Stimulated activated CD4-positive, alpha-beta T cell treated with anti-CD3 and anti-CD28 coated beads, Interleukin-15, amount 100 ng/mL, for 24 hours (primary cell): Measurements from ENCODE around the gene CD8A.
"Not testable (repeated sequence)": the region's sequence is repeated elsewhere in the genome, so short reads cannot be mapped to it uniquely, and the experiment has no call there.

Experiments
- DNase-seq: peaks from one replicate; pipeline ENCODE4 v3.0.0-alpha.2; 2020

Gene CD8A

DNA sequence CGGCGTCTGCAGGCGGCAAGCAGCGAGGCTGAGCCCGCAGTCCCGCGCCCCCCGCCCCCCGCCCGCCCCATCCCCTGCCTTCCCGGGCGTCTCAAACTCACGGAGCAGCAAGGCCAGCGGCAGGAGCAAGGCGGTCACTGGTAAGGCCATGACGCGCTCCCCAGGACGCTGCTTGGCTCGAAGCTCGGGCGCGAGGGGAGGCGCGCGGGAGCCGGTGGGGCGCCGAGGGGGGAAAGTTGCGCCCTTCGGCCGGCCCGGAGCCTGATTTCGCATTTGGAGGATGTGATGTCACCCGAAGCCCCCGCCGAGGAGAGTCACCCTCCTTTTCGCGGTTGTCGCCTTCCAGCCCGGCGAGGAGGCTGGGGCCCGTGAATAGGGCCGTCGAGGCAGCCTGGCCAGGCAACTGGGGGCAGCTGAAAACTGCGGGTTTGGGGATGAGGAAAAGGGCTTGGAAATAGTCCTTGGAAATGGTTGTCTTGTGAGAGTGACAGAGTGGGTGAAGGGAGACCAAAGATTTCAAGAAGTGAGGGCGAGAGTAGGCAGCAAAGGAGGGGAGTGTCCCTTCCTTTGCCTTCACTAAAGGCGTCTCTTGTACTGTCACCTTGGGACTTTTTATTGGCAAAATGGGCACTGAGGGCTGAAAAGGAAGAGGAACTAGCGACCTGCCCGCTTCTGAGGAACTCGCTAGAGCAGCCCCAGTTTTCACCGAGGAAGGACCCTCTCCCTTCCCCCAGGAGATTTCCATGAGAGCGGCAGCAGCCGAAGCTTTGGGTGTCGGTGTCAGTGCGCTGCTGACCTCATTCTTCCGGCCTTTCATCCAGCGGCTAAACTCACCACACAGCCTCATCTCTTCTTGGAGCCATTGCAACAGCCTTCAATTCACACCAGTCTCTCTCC, at the start of gene CD8A:
Gene CD8A, minus strand, starts transcription at position 238 of the 897 bp plus-strand sequence. Its CDS starts 88 bp downstream, at position 150.
- peak; percentile 54 for DNase-seq

DNA sequence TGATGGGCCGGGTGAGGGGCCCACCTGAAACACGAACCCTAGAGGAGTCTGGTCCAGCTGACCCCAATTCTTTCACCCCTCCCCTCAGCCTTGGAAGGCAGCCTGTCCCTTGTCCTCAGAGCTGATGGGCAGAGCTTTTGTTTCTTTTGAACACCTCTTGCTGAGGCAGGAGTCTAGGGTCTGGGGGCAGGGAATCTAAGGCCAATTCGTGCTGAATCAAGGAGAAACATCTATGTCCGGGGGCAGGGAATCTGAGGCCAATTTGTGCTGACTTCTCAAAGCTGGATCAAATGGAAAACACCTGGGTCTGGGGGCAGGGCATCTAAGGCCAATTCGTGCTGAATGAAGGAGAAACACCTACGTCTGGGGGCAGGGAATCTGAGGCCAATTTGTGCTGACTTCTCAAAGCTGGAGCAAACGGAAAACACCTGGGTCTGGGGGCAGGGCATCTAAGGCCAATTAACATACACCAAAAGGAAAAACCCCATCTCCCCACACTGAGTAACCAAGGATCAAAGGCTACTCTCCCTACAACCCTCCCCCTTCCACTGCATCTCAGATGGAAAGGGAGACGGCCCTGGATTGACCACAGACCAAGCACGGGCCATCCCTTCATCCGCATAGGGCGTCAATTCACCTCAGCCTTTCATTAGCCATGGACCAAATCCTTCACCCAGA, 49.3 kb upstream of the CD8A start:
- not testable (repeated sequence) for DNase-seq

DNA sequence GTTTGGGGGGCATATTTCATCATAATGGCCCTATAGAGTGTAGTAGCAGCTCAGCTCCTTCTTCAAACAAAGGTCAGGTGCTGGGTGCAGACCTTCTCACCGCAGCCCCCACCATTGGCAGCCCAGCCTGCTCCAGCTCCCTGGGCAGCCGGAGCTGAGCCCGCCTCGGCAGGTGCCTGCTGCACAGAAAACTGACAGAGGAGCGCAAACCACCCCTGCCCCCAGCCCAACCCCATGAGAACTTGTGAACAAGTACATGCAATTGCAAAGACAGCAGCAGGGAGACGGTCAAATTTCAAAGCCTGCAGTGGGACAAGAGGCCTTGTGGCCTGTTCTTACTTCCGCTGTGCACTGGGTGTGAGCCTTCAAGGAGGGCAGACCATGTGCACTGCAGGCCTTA, 48.7 kb upstream of the CD8A start:
- DNase-seq = not testable (repeated sequence)

GRCh38 chr2:86837714-86838113, 47.0 kb upstream of the CD8A start:
- peak; percentile 15 for DNase-seq

DNA sequence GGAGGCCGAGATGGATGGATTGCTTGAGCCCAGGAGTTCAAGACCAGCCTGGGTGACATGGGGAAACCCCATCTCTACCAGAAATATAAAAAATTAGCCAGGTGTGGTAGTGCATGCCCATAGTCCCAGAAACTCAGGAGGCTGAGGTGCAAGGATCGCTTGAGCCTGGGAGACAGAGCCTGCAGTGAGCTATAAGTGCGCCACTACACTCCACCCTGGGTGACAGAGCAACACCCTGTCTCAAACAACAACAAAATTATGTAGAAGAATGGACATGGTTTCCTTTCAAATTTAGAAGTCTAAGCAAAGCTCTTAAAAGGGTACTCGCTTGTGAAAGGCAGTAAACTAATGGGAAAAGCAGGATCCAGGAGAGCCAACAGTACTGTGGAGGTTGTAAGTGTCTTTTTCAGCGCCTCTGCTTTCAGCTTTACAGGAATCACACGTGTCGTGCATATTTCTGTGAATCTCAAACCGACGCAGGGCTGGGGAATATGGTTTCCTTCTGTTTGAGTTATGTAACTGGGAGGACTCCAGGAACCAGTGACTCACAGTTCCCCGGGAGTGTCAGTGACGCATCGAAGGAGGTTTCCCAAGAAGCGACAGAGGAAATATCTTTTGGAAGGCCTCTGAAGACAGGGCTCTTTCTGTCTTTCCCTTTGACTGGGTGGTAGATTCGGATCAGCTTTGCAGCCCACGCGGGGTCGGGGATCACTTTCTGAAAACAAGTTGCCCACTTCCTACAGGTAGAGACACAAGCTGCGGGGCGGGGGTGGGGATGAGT, 46.4 kb upstream of the CD8A start:
- peak; percentile 72 for DNase-seq

DNA sequence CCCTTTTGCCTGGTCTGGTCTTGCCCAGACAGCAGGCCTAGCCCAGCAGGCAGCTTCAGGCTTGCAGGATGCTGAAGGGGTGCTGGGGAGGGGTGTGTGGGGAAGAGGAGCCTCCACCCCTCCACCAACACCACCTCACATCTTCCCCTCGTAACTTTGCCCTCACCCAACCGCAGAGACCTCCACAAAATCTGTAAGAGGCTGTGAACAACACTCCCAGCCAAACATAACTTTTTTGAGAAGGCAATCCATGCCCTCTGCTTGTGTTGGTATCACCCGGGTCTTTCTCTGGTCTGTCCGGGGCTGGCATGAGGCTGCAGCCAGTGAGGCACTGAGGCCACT, 44.8 kb upstream of the CD8A start:
- DNase-seq = not testable (repeated sequence)

GRCh38 chr2:86833315-86833714, 42.6 kb upstream of the CD8A start:
- no peak for DNase-seq

GRCh38 chr2:86832334-86833096, 41.8 kb upstream of the CD8A start:
- DNase-seq = no peak

DNA sequence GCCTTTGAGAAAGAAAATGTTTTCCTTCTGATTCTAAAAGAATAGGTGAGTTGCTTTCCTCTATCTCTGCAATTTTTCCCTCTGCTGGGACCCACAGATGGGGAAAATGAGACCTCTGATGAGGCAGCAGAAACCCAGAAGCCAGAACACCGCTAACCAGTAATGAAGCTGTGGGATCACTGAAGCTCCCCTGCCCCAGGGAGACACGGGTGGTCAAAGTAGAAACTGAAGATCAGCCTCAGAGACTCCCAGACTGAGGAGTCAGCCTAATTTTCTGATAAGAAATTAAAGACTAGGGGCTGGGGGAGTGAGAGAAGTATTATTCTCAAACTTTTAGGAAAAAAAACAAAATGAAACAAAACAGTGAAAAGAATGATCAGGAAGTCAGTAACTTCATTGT, 40.8 kb upstream of the CD8A start:
- DNase-seq = no peak

GRCh38 chr2:86826951-86827350, 36.2 kb upstream of the CD8A start:
- DNase-seq = no peak

DNA sequence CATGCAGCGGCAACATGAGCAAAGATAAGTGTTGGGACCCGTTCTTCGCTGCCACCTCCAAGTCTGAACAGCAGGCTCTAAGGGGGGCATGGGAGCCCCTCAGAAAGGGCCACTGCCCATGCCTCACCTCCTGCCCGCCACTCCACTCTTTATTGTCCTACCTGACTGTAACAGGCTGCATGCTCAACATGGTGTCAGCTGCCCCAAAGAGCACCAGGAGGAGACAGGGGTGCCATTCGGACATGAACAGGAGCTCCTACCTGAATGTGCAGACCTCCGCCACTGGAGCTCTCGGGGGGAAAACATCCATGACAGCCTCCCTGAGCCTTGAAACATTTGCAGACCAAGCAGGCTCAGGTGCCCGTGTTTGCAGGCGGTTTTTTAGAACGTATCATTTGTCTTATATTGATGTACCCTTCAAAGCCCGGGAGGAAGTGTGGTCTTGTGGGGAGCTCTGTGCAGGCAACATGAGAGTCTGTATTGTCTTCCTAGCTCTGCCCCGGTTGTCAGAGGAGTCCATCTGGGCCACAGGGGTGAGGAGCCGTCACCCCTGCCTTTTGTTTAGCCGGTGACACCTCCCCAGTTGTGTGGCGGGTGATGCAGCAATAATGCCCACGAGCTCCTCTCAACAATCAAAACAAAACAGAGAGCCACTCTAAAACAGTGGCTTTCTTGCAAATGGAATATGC, 35.1 kb upstream of the CD8A start:
- DNase-seq = peak; percentile 21

GRCh38 chr2:86825036-86825692, 34.5 kb upstream of the CD8A start:
- DNase-seq = no peak

DNA sequence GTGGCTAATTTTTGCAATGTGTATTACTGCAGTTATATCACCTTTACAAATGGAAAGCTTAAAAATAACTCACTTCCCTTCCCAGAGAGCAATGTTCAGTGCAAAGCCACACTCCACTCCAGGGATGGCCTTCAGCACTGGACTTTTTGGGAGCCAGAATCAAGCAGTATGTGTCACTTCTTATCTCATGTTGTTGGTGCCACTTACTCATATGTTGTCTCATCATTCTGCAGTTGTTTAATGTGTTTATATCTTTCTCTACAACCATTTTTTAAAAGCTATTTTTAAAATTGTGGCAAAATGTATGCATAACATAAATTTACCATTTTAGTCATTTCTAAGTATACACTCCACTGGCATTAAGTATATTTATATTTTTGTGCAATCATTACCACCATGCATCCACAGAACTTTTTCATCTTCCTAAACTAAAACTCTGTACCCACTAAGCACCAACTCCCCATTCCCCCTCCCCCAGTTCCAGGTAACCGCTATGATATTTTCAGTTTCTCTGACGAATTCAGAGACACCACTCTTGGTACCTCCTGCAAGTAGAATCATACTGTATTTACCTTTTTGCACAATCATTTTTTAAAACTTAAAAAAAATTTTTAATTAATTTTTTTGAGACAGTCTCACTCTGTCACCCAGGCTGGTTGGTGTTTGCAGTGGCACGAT, 32.1 kb upstream of the CD8A start:
- DNase-seq = no peak

DNA sequence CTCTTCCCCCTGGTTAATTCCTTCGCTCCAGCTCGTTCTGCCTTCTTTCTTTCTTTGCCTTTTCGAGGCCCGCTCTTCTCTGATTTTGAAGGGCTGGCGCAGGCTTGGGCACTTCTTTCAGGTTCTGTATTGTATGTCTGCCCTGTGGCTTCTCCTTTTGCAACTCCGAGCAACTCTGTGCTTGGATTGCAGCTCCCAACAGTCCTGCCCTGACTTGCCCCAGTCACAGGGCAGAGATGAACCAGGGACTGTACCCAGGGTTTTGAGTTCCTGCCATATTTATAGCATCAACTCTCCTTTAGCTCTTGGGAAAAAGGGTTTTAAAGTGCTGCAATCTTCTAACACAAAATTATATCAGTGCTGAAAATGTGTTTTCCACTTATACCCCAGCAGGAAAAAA, 31.1 kb upstream of the CD8A start:
- no peak for DNase-seq

- DNase-seq = no peak
Observed at GRCh38 chr2:86821306-86821705, 30.6 kb upstream of the CD8A start.

DNA sequence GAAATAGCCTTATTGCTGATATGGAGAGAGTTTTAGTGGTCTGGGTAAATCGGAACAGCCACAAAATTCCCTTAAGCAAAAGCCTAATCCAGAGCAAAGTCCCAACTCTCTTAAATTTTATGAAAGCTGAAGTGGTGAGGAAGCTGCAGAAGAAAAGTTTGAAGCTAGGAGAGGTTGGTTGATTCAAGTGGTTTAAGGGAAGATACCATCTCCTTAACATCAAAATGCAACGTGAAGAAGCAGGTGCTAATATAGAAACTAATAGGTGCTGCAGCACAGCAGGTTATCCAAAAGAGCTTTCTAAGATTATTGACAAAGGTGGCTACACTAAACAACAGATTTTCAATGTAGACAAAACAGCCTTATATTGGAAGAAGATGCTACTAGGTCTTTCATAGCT, 28.2 kb upstream of the CD8A start:
- no peak for DNase-seq

DNA sequence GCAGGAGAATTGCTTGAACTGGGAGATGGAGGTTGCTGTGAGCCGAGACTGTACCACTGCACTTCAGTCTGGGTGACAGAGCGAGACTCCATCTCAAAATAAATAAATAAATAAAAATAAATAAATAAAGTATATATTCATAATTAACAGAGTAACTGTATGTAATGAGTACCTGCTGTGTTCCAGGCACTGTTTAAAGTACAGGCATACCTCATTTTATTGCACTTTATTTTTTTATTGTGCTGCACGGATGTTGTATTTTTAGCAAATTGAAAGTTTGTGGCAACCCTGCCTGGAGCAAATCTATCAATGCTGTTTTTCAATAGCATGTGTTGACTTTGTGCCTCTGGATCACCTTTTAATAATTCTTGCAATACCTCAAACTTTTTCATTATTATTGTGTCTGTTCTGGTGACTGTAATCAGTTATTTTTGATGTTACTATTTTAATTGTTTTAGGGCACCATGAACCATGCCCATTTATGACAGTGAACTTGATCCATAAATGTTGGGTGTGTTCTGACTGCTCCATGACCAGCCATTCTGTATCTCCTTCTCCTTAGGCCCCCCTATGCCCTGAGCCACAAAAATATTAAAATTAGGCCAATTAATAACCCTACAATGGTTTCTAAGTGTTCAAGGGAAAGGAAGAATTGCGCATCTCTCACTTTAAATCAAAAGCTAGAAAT, 27.5 kb upstream of the CD8A start:
- DNase-seq = no peak

GRCh38 chr2:86815611-86816010, 24.9 kb upstream of the CD8A start:
- DNase-seq = no peak

DNA sequence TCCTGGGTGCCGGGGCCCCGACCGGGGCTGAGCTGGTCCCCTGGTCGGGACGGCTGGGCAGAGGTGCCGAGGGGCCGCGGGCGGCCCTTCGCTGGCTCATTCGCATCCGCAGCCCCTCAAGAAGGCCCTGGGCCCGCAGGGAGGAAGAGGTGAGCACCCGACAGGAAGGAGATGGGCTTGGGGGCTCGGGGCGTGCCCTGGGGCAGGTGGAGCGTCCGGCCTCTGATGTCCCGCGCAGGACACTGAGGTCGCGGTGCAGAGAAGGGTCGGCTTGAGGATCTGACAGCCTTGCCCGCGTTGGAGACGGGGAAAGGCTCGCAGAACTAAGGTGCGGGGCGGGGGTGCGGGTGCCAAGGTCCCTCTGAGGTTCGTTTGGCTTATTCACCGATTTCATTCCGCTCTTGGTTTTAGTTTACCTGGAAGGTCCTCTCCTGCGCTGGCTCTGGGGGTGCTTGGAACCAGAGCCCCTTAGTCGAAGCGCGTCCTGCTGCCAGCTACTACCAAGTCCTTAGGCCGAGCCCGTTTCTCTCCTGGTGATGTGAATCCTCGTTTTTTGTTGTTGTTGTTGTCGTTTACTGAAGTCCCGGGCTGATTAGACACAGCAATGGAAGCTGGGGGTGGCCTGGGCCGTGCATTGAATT, 18.9 kb upstream of the CD8A start:
- no peak for DNase-seq
